ENCODE data around the gene N4BP3. TPM values are rescaled to one million over a fixed set of nuclear protein-coding genes. Genes with fewer than 3 reads are reported as not detected.

The N4BP3 gene
- total and polyA plus RNA-seq, 2 of the 13 experiments (the other 11 are each of a cell fraction or from before 2014, with no cell fraction given) = 0.13 TPM; not detected in 1

DNA sequence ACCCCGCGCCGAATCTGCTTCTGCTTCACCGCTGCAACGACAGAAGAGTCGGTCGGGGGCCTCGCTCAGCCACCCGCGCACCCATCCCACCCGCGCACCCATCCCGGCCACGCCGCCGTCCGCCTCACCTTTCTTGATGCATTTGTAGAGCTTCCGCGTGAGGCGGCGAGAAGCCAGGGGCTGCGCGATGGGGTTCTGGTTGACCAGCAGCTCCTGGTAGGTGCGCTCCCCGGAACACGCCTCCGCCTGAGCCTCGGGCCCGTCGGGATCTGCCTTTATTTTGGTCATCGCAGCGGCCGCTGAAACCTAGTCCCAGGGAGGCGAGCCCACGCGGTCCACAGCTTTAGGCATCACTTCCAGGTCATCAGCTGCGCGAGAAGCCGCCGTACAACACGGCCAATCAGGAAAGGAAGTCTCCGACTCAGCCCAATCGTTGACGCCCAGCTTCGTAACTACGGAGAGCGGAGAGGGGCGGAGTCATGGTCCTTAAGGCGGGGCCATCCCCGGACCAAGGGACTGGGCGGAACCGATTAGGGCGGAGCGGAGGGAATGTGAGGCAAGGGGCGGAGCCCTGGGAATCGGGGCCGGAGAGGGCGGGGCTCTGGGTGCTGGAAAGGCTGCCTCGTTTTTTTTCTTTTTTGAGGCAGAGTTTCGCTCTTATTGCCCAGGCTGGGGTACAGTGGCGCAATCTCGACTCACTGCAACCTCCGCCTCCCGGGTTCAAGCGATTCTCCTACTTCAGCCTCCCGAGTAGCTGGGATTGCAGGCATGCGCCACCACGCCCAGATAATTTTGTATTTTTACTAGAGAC, 40.4 kb downstream of the N4BP3 start, which contains the start of gene NHP2 (continued):
- no peak for TF ChIP-seq SUZ12 (IDR thresholded peaks at IDR 0.05; ENCODE audit: low read depth, low read length)
- peak; percentile 82 for TF ChIP-seq SPEN (CRISPR knock-in tag; IDR thresholded peaks at IDR 0.05; ENCODE audit: low read depth)
- peak; percentile 71 for TF ChIP-seq PHF8 (CRISPR knock-in tag; IDR thresholded peaks at IDR 0.05)
- no peak for TF ChIP-seq ZMYM2 (CRISPR knock-in tag; IDR thresholded peaks at IDR 0.05)
- TF ChIP-seq HOXA7 (CRISPR knock-in tag; IDR thresholded peaks at IDR 0.05) = no peak
- TF ChIP-seq ZNF282 (IDR thresholded peaks at IDR 0.05; ENCODE audit: partially characterized antibody) = no peak
- peak; percentile 87; the same call in 1 of the 2 replicates for TF ChIP-seq SIN3A (IDR thresholded peaks at IDR 0.05; ENCODE audit: borderline replicate concordance, low read depth, low read length)
- no peak for TF ChIP-seq ZNF776 (CRISPR knock-in tag; IDR thresholded peaks at IDR 0.05)
- TF ChIP-seq POLR2AphosphoS5 (IDR thresholded peaks at IDR 0.05; ENCODE audit: low read depth, low read length) = peak; percentile 49; the same call in 1 of the 2 replicates
- TF ChIP-seq, protein P1, sequence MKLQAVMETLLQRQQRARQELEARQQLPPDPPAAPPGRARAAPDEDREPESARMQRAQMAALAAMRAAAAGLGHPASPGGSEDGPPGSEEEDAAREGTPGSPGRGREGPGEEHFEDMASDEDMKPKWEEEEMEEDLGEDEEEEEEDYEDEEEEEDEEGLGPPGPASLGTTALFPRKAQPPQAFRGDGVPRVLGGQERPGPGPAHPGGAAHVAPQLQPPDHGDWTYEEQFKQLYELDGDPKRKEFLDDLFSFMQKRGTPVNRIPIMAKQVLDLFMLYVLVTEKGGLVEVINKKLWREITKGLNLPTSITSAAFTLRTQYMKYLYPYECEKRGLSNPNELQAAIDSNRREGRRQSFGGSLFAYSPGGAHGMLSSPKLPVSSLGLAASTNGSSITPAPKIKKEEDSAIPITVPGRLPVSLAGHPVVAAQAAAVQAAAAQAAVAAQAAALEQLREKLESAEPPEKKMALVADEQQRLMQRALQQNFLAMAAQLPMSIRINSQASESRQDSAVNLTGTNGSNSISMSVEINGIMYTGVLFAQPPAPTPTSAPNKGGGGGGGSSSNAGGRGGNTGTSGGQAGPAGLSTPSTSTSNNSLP (IDR thresholded peaks at IDR 0.05; ENCODE audit: low read depth, low read length) = no peak
- peak; percentile 73 for TF ChIP-seq KMT2A (CRISPR knock-in tag; IDR thresholded peaks at IDR 0.05)
- TF ChIP-seq, protein P2, sequence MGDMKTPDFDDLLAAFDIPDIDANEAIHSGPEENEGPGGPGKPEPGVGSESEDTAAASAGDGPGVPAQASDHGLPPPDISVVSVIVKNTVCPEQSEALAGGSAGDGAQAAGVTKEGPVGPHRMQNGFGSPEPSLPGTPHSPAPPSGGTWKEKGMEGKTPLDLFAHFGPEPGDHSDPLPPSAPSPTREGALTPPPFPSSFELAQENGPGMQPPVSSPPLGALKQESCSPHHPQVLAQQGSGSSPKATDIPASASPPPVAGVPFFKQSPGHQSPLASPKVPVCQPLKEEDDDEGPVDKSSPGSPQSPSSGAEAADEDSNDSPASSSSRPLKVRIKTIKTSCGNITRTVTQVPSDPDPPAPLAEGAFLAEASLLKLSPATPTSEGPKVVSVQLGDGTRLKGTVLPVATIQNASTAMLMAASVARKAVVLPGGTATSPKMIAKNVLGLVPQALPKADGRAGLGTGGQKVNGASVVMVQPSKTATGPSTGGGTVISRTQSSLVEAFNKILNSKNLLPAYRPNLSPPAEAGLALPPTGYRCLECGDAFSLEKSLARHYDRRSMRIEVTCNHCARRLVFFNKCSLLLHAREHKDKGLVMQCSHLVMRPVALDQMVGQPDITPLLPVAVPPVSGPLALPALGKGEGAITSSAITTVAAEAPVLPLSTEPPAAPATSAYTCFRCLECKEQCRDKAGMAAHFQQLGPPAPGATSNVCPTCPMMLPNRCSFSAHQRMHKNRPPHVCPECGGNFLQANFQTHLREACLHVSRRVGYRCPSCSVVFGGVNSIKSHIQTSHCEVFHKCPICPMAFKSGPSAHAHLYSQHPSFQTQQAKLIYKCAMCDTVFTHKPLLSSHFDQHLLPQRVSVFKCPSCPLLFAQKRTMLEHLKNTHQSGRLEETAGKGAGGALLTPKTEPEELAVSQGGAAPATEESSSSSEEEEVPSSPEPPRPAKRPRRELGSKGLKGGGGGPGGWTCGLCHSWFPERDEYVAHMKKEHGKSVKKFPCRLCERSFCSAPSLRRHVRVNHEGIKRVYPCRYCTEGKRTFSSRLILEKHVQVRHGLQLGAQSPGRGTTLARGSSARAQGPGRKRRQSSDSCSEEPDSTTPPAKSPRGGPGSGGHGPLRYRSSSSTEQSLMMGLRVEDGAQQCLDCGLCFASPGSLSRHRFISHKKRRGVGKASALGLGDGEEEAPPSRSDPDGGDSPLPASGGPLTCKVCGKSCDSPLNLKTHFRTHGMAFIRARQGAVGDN (CRISPR knock-in tag; IDR thresholded peaks at IDR 0.05) = peak; percentile 85
- TF ChIP-seq PHF21A (CRISPR knock-in tag; IDR thresholded peaks at IDR 0.05) = peak; percentile 81
- TF ChIP-seq TEAD3 (CRISPR knock-in tag; optimal IDR thresholded peaks at IDR 0.05; ENCODE audit: borderline replicate concordance) = peak; percentile 54
- 0 out of 2 replicates have a peak, but pooled peaks have one; percentile 15 for TF ChIP-seq RAD21 (CRISPR knock-in tag; IDR thresholded peaks at IDR 0.05)
- TF ChIP-seq NR2F6 (IDR thresholded peaks at IDR 0.05) = no peak
- TF ChIP-seq NR2F6 (CRISPR knock-in tag; IDR thresholded peaks at IDR 0.05) = peak; percentile 32; the same call in 1 of the 2 replicates
- no peak for TF ChIP-seq MED8 (CRISPR knock-in tag; IDR thresholded peaks at IDR 0.05; ENCODE audit: insufficient replicate concordance)
- peak; percentile 98 for TF ChIP-seq GATAD1 (CRISPR knock-in tag; IDR thresholded peaks at IDR 0.05)
- TF ChIP-seq, protein P3, sequence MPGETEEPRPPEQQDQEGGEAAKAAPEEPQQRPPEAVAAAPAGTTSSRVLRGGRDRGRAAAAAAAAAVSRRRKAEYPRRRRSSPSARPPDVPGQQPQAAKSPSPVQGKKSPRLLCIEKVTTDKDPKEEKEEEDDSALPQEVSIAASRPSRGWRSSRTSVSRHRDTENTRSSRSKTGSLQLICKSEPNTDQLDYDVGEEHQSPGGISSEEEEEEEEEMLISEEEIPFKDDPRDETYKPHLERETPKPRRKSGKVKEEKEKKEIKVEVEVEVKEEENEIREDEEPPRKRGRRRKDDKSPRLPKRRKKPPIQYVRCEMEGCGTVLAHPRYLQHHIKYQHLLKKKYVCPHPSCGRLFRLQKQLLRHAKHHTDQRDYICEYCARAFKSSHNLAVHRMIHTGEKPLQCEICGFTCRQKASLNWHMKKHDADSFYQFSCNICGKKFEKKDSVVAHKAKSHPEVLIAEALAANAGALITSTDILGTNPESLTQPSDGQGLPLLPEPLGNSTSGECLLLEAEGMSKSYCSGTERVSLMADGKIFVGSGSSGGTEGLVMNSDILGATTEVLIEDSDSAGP (CRISPR knock-in tag; IDR thresholded peaks at IDR 0.05; ENCODE audit: borderline replicate concordance) = peak; percentile 58; the same call in 1 of the 2 replicates
- peak; percentile 75 for TF ChIP-seq ASH2L (IDR thresholded peaks at IDR 0.05; ENCODE audit: insufficient read length, low read depth, low read length)
- no peak for TF ChIP-seq ZNF570 (CRISPR knock-in tag; IDR thresholded peaks at IDR 0.05; ENCODE audit: borderline replicate concordance)
- peak; percentile 63; the same call in 1 of the 2 replicates for TF ChIP-seq ZNF788 (CRISPR knock-in tag; IDR thresholded peaks at IDR 0.05; ENCODE audit: borderline replicate concordance)
- TF ChIP-seq PHF20 (CRISPR knock-in tag; IDR thresholded peaks at IDR 0.05) = peak; percentile 93
